Motor neuron (in vitro differentiated cells): ENCODE measurements around the gene PPARG. TPM values are rescaled to one million over a fixed set of nuclear protein-coding genes. Genes with fewer than 3 reads are reported as not detected.
A peak's percentile ranks its signal among the peaks of the same experiment; 100 is the strongest.

Source experiments
- ATAC-seq, 8 experiments: fragments of 200-7000 bp; cut with Tn5 transposase; replicated peaks in 6 of 8; 2 replicates each; pipeline ENCODE4 v1.8.0; 2021; ENCODE audit warnings: mild to moderate bottlenecking in 8 of 8, moderate library complexity in 8 of 8
- H3K27ac ChIP-seq, 2 donors: fragments of 250-450 bp; sonication (Bioruptor Pico); 2 replicates each; pipeline ENCODE4 v1.9.0; 2021; ENCODE audit warnings: antibody characterized with exemption in 2 of 2, mild to moderate bottlenecking in 2 of 2, moderate library complexity in 1 of 2
- H3K4me1 ChIP-seq, 2 donors: fragments of 250-450 bp; sonication (Bioruptor Pico); replicated peaks in 1 of 2; 2 replicates each; pipeline ENCODE4 v1.6.1; 2021; ENCODE audit warnings: antibody characterized with exemption in 2 of 2, mild to moderate bottlenecking in 2 of 2, moderate library complexity in 1 of 2
- H3K4me3 ChIP-seq, 5 donors: fragments of 250-450 bp; sonication (Bioruptor Pico); 2 replicates each; pipeline ENCODE4 v1.9.0; 2021; ENCODE audit warnings: antibody characterized with exemption in 5 of 5, mild to moderate bottlenecking in 5 of 5, moderate library complexity in 4 of 5
- WGBS, 10 experiments: fragments of 450-650 bp; shearing (Covaris generic); methylation state at CpG; one replicate each; pipeline ENCODE4 v1.0.0; 2022; 5-methylcytosine and 5-hydroxymethylcytosine counted together
- in situ Hi-C, 9 experiments: fragments of 400-800 bp; cut with MboI; loops; one replicate each; pipeline ENCODE4 v1.15.0; 2021; ENCODE audit warnings: low sequenced_read_pairs in 9 of 9, low pct_unique_long_range_greater_than_20kb in 2 of 9; ENCODE audit not compliant: unreplicated experiment in 9 of 9
- total RNA-seq, 8 experiments: library from RNA; unstranded; fragments of 300-600 nt; gene quantifications; 2 replicates each; pipeline versions ENCODE4 v1.2.3 to v1.2.4, GENCODE V29; 2022

Gene PPARG
- total RNA-seq, 8 experiments from 2014 or later, result 0.31 to 9.9 (median 0.66) TPM; not detected in 1

DNA sequence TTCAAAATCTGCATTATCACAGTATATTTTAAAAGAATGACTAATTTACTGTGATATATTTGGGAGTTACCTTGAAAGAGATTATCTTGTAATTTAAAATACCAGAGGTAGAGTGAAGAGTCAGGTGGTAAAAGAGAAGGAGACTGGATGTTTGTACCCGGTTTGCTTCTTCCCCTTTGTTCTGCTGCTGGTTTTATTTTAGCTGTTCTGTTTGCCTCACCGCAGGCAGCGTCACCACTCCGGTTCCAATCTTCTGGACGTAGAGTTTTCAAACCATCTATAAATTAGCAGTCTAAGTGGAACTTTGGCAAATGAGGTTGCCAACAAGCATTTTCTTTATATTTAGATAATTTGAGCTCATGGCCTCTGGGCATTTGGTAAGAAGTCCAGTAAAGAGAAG, 38.2 kb downstream of the PPARG start:
- in situ Hi-C loops, result no loop called here
- H3K4me1 ChIP-seq, result peaks cover 0 to 9% of the 10 kb centered on the region in 2 donors
- no peak overlapping the region for H3K27ac ChIP-seq

DNA sequence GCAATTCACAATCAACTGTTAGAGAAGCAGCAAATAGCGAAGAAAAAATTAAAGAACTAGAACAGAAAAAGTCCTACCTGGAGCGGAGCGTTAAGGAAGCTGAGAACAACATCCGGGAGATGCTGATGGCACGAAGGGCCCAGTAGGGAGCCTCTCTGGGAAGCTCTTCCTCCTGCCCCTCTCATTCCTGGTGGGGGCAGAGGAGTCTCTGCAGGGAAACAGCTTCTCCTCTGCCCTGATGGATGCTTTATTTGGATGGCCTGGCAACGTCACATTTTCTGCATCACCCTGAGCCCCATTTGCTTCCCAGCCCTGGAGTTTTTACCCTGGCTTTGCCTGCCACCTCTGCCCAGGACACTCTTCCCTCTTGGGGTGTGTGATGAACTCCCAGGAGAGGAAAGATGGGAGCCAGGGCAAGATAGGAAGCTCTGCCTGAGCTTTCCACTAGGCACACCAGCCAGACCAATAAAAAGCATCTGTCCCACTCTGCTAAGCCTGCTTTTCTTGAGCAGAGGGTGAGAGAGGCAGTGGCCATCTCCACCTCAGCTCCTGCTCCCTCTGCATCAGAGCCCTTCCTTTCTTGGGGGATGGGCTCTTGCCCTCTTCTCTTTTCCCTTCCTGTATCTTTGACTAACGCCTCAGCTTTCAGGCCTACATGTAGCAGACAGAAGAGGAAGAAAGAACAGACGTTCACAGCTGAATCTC, 39.4 kb downstream of the PPARG start:
- H3K27ac ChIP-seq, result no peak overlapping the region
- H3K4me1 ChIP-seq, result peaks cover 0 to 9% of the 10 kb centered on the region in 2 donors
- no peak overlapping the region for H3K4me3 ChIP-seq
- ATAC-seq, result peak in 3 of 8 experiments; percentile 15 to 46 (median 41)
- in situ Hi-C loops, result no loop called here
- 48 to 100% (median 79%) methylated on average over 1 to 6 of the region's 8 CpGs; no CpG with 5 or more reads in 3 of the 10 experiments for WGBS, 10 experiments

More for the DNA sequence above, 38.2 kb downstream of the PPARG start:
- WGBS, 10 experiments, result 64 to 100% (median 82%) methylated on average over 2 to 5 of the region's 5 CpGs; no CpG with 5 or more reads in 1 of the 10 experiments
- ATAC-seq, result no peak
- no peak overlapping the region for H3K4me3 ChIP-seq

DNA sequence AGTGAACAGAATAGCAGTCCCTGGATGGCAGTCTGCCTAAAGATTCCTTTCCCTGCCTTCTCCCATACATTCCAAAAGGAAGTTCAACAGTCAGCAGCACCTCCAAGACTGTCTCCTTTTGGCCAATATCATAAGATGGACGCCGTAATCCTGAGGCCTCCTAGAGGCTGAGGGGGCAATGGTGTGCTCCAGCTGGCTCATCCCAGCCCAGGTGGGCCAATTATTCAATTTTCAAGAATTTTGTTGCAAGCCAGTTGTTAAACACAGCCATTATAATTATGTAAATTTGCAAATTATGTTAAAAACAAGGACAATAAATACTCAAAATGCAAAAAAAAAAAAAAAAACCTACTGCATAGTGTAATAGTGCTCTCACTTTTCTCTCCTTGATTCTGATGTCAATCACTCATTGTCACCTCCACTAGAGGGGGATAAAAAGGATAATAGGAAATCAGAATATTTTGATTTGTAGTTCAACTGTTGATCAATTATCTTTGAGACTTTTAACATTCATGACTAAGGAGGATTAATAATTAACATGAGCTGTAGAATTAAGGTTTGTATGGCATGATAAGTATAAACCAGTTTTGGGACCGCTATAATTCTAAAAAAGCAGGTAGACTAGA, 40.1 kb downstream of the PPARG start:
- in situ Hi-C loops, result no loop called here
- WGBS, 10 experiments, result 38 to 100% (median 86%) methylated on average over 1 to 3 of the region's 3 CpGs; no CpG with 5 or more reads in 1 of the 10 experiments
- H3K27ac ChIP-seq, result no peak overlapping the region
- H3K4me3 ChIP-seq, result no peak overlapping the region
- peaks cover 0 to 9% of the 10 kb centered on the region in 2 donors for H3K4me1 ChIP-seq
- ATAC-seq, result peak in 3 of 8 experiments; percentile 47 to 68 (median 62)

DNA sequence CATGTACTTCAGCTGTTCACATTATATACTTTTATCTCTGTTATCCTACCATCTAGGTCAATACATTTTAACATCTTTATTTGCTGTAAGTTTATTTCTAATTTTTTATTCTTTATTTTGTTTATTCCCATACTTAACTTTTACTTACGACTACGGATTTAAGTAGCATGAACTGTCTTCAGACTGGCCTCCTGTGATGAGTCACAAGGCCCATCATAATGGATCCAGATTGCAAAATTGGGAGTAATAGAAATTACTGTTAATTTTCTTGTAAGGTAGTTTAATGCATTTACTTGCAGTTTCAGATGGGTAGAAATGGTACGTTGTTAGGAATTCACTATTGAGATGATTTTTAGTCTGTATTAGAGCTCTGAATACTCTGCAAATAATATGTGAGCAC, 45.9 kb downstream of the PPARG start:
- in situ Hi-C loops, result no loop called here
- Histone ChIP-seq H3K27ac (no peak overlapping the region), H3K4me1 (no peaks in the 10 kb centered on the region), H3K4me3 (no peak overlapping the region)
- no peak for ATAC-seq
- WGBS, 10 experiments, result 45 to 100% (median 88%) methylated on average over 1 to 3 of the region's 3 CpGs; no CpG with 5 or more reads in 1 of the 10 experiments

GRCh38 chr3:12335421-12335820, 46.6 kb downstream of the PPARG start:
- in situ Hi-C loops, result no loop called here

GRCh38 chr3:12336099-12336498, 47.2 kb downstream of the PPARG start:
- WGBS, 10 experiments, result 67 to 100% (median 90%) methylated on average over 1 to 3 of the region's 3 CpGs; no CpG with 5 or more reads in 3 of the 10 experiments
- H3K4me3 ChIP-seq, result no peak overlapping the region
- in situ Hi-C loops, result no loop called here
- H3K27ac ChIP-seq, result no peak overlapping the region
- no peaks in the 10 kb centered on the region for H3K4me1 ChIP-seq
- ATAC-seq, result no peak

More at GRCh38 chr3:12335421-12335820, 46.6 kb downstream of the PPARG start:
- H3K4me1 ChIP-seq, result no peaks in the 10 kb centered on the region
- ATAC-seq, result peak in 2 of 8 experiments; percentile 48 to 49
- 0 to 100% (median 79%) methylated on average over 1 to 3 of the region's 3 CpGs for WGBS, 10 experiments
- no peak overlapping the region for H3K4me3 ChIP-seq
- no peak overlapping the region for H3K27ac ChIP-seq

DNA sequence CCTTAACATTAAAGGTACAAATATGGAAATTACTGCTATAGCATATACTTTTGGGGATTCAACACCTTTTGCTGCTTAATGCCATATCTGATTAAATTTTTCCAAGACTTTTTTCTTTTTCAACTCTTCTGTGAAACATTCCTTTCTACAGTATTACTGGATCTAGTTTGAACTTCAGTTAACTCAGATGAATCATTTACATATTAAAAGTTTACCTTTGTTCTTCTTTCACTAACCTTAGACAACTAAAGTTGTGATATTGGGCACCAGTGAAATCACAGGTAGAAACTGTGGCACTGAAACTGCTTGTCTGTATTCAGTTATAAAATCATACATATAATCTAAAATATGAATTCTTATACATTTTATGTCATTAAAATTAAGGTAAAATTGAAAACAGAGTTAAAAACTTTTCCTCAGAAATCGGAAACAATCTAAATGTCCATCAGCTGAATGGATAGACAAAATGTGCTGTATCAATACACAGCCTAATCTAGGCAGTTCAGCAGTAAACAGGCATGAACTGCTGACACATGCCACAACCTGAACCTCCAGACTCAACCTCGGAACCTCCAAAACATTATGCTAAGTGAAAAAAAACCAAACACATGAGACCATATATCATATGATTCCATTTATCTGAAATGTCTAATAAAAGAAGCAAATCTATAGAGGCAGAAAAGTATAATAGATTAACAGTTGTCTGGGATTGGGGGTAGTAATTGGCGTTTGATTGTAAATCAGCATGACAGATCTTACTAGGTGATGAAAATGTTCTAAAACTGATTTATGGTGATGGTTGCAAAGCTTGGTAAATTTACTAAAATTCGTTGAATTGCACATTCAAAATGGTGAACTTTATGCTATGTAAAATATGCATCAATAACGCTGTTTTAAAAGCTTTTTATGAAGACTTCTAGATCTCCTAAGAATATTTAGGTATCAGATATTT, 50.0 kb downstream of the PPARG start:
- H3K27ac ChIP-seq, result no peak overlapping the region
- ATAC-seq, result no peak
- in situ Hi-C loops, result no loop called here
- no peaks in the 10 kb centered on the region for H3K4me1 ChIP-seq
- WGBS, 10 experiments, result 46 to 96% (median 87%) methylated on average over 3 to 5 of the region's 5 CpGs; no CpG with 5 or more reads in 1 of the 10 experiments
- no peak overlapping the region for H3K4me3 ChIP-seq

DNA sequence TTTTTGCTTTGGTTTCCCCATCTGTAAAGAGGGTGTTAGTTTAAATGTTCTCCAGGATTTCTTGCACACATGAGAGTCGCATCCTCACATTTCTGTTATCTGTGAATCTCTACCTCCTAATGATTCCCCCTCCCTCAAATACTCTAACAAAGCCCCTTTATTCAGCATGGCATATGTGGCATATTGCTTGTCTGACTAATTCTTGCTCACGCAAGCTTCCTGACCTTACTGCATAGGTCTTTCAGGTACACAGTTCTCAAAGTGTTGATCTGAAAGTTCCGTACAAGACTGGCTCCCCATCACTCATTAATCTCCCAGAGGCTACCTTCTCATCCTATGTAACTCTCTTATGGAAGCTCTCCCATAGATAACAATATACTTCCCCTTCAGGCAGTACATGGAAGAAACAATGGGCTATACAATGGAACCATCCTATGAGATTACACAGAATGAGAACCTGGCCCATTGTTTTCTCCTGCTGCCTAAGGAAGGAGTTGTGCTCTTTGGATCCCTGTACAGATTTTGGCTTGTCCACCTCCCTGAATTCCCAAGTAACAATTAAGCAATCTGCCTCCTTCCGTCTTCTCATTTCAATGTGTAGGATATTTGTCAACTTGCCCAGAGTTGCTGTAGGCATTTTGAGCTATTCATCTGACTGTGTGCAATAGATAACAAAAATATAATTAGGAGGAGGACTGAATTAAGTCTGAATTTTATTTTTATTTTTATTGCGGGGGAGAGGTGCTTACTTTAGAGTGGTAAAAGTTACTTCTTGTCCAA, 51.0 kb downstream of the PPARG start:
- no peak for ATAC-seq
- WGBS, 10 experiments, result 46 to 100% (median 86%) methylated on average over 1 to 5 of the region's 5 CpGs; no CpG with 5 or more reads in 2 of the 10 experiments
- Histone ChIP-seq H3K4me1 (no peaks in the 10 kb centered on the region), H3K4me3 (no peak overlapping the region), H3K27ac (no peak overlapping the region)
- in situ Hi-C loops, result no loop called here

DNA sequence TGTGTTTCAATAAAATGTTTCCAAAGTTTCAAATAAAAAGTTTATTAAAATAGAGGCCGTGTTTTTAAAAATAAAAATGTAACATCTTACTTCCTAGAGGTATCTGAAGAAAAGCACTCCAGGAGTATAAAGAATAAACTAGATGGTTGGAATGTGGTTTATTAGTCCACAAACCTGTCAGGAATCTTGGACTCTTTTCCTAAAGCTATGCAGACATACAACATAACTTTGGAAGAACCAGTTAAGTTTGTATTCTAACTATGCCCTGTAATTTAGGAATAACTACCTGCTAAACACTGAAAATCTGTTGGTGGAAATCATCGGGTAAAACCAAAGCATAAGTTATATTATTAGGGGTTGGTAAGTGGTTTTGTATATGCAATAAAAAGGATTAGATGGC, 51.6 kb downstream of the PPARG start:
- no peak for ATAC-seq
- H3K27ac ChIP-seq, result no peak overlapping the region
- H3K4me3 ChIP-seq, result no peak overlapping the region
- 67 to 100% (median 89%) methylated on average over 1 to 2 of the region's 2 CpGs for WGBS, 10 experiments
- in situ Hi-C loops, result no loop called here
- no peaks in the 10 kb centered on the region for H3K4me1 ChIP-seq

- Histone ChIP-seq H3K4me1 (no peaks in the 10 kb centered on the region), H3K27ac (no peak overlapping the region), H3K4me3 (no peak overlapping the region)
- in situ Hi-C loops, result no loop called here
- ATAC-seq, result no peak
Measured at GRCh38 chr3:12342151-12342550, 53.3 kb downstream of the PPARG start.

DNA sequence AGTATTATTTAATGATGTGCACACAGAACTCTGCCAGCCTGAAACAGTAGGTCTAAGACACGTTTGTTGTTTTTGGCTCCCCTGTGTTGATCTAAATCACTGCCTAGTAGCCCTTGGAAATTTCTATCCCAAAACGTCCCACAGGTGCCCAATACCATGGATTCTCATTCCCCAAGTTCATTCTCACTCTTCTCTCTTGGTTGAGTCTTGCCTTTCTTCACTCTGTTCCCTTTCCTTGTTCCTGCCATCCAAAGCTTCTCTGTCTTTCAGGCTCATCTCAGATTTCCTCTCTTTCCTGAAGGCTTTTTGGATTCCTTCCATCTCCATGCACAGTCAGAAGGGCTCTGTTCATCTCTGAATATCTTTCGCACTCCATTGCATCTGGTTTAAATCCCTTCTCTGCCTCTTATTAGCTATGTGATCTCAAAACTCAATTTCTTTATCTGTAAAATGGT, 54.2 kb downstream of the PPARG start:
- in situ Hi-C loops, result no loop called here
- H3K4me1 ChIP-seq, result no peaks in the 10 kb centered on the region
- no peak overlapping the region for H3K27ac ChIP-seq
- H3K4me3 ChIP-seq, result no peak overlapping the region
- peak in 3 of 8 experiments; percentile 39 to 83 (median 72) for ATAC-seq
- WGBS, 10 experiments, result 4 to 85% (median 71%) methylated on average over 1 to 3 of the region's 3 CpGs

DNA sequence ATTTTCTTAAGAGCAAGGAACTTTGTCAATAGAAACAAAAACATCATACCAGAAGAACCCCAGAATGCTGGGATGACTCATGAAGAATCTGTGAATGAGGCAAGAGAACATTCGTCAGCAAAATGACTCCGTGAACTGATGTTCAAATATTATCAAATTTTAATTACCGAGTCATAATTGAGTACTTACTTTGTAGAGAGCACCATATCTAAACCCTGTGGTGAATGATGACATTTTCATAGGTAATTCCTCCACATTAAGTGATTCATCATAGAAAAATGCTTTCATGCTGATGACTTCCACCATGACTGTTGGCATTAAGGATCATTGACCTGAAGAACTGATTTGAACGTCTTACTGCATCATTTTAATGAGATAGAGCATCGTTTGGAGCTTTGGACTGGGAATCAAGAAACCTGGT, 56.3 kb downstream of the PPARG start:
- no peak overlapping the region for H3K27ac ChIP-seq
- WGBS, 10 experiments, result 33 to 100% (median 83%) methylated on average over 1 to 5 of the region's 5 CpGs; no CpG with 5 or more reads in 1 of the 10 experiments
- H3K4me1 ChIP-seq, result no peaks in the 10 kb centered on the region
- peak in 4 of 8 experiments; percentile 3 to 60 (median 24) for ATAC-seq
- no peak overlapping the region for H3K4me3 ChIP-seq
- in situ Hi-C loops, result no loop called here
